AG09309 (cell line): ENCODE data around the gene SCAMP3.
A peak's percentile ranks its signal among the peaks of the same experiment; 100 is the strongest.

Experiments used
- DNase-seq: peaks from one replicate; pipeline ENCODE4 v3.0.0-alpha.2; 2010; ENCODE audit warnings: low read depth
- H3K4me3 ChIP-seq: 2 replicates; pipeline ENCODE4 v1.5.1; 2011; ENCODE audit warnings: mild to moderate bottlenecking, low read depth, low read length, moderate library complexity; ENCODE audit not compliant: control insufficient read depth
- CTCF ChIP-seq: IDR thresholded peaks from 2 replicates; pipeline ENCODE4 v1.5.1; 2011; ENCODE audit warnings: mild to moderate bottlenecking, low read depth, low read length, inconsistent platforms; ENCODE audit not compliant: insufficient read depth, control insufficient read depth; ENCODE audit errors: missing control alignments

SCAMP3 gene

GRCh38 chr1:155268630-155269029, 6.5 kb upstream of the SCAMP3 start:
- no peak overlapping the region for H3K4me3 ChIP-seq
- DNase-seq: no peak
- no peak for TF ChIP-seq CTCF

- no peak overlapping the region for H3K4me3 ChIP-seq
- no peak for TF ChIP-seq CTCF
- no peak for DNase-seq
Observed at GRCh38 chr1:155267373-155267772, 5.2 kb upstream of the SCAMP3 start.

DNA sequence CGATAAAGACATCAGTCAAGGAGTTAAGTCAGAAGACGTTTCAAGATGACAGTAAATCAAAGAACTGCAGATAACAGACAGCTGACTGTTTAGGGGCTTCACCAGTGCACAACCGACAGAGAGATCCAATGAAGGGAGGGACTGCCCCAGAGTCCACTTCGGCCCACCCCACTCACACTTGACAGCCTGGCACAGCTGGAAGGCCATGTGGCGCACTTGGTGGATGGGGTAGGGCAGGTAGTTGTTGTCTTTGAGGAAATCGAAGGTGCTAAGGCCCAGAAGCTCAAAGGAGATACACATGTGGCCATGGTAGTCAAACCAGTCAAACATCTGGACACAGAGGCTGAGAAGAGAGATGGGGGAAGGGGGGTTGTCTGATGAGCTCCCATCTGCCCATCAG, 4.4 kb upstream of the SCAMP3 start:
- H3K4me3 ChIP-seq: no peak overlapping the region
- DNase-seq: no peak
- no peak for TF ChIP-seq CTCF

- no peak overlapping the region for H3K4me3 ChIP-seq
- no peak for DNase-seq
- TF ChIP-seq CTCF: no peak
Observed at GRCh38 chr1:155263067-155263466, 907 bp upstream of the SCAMP3 start.

- DNase-seq: no peak
- H3K4me3 ChIP-seq: peak overlapping the region; percentile 81
- TF ChIP-seq CTCF: no peak
Observed at GRCh38 chr1:155261493-155261851, 688 bp downstream of the SCAMP3 start.

DNA sequence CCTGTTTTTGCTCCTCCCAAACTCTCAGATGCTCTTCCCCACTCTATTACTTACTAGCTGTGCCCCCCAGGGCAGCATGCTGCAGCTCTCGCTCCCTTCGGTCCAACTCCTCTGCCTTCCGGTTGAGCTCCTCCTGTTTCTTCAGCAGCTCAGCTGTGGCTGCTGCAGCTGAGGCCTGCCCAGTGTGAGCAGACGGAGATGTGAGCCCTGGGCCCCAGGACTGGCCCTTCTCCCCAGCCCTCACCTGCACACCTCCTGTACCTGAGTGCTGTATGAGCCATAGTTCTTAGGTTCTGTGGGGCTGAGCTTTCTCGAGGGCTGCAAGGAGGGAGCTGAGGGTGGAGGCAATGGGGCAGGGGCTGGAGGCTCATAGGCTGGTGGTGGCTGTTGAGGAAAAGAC, 1.9 kb downstream of the SCAMP3 start:
- no peak overlapping the region for H3K4me3 ChIP-seq
- no peak for TF ChIP-seq CTCF
- DNase-seq: no peak
